Activated CD8-positive, alpha-beta memory T cell treated with anti-CD3 and anti-CD28 coated beads, Interleukin-2, amount 10 ng/mL, durations not matched to agents 7 days and 5 days (primary cell): ENCODE measurements around the gene PDHA1. TPM values are rescaled to one million over a fixed set of nuclear protein-coding genes. Genes with fewer than 3 reads are reported as not detected.

Source experiments
- ATAC-seq: fragments of 150-1000 bp; cut with Tn5 transposase; one replicate; pipeline ENCODE4 v1.10.0; 2021; ENCODE audit warnings: moderate library complexity
- CTCF ChIA-PET: fragments of 350-600 bp; sonication (Branson Sonifier 250); formaldehyde crosslinking; loops from one replicate; lab custom pipeline; 2021; ENCODE audit warnings: antibody characterized with exemption; lab: Charles Lee
- DNase-seq: peaks from one replicate; pipeline ENCODE4 v3.0.0-alpha.2; 2020
- H3K27ac Mint-ChIP-seq: one replicate; pipeline ENCODE4 v1.8.0; 2021; ENCODE audit warnings: mild to moderate bottlenecking, mixed read lengths
- H3K27me3 Mint-ChIP-seq: one replicate; pipeline ENCODE4 v1.8.0; 2021; ENCODE audit warnings: mixed read lengths
- H3K36me3 Mint-ChIP-seq: one replicate; pipeline ENCODE4 v1.8.0; 2021; ENCODE audit warnings: mild to moderate bottlenecking, mixed read lengths
- H3K4me1 Mint-ChIP-seq: one replicate; pipeline ENCODE4 v1.8.0; 2021; ENCODE audit warnings: mixed read lengths
- H3K4me3 Mint-ChIP-seq: one replicate; pipeline ENCODE4 v1.8.0; 2021; ENCODE audit warnings: mild to moderate bottlenecking, moderate library complexity, mixed read lengths
- H3K9me3 Mint-ChIP-seq: one replicate; pipeline ENCODE4 v1.8.0; 2022; ENCODE audit warnings: low read depth, mixed read lengths
- total RNA-seq, 2 experiments: library from RNA; stranded (reverse); gene quantifications; one replicate each; pipeline ENCODE4 v1.2.3, GENCODE V29; 2021

PDHA1 gene
- total RNA-seq, 2 experiments from 2014 or later, result 162 to 180 TPM

- no peaks in the 10 kb centered on the region for H3K9me3 Mint-ChIP-seq
- CTCF ChIA-PET, result no interaction called here
Observed at GRCh38 chrX:19386679-19387078, 43.0 kb downstream of the PDHA1 start.

GRCh38 chrX:19388064-19388679 lies 44.4 kb downstream of the PDHA1 start:
- Mint-ChIP-seq H3K27me3 (peaks cover 5% of the 10 kb centered on the region), H3K9me3 (no peaks in the 10 kb centered on the region), H3K4me3 (no peak overlapping the region), H3K36me3 (no peaks in the 10 kb centered on the region), H3K27ac (no peak overlapping the region), H3K4me1 (no peaks in the 10 kb centered on the region)
- DNase-seq, result no peak
- no peak for ATAC-seq
- CTCF ChIA-PET, result interaction anchor here (1.2 kb wide), 1 partner anchor 16 kb away, joined by 3 read pairs; no protein-coding TSS in a partner anchor

More at GRCh38 chrX:19386679-19387078, 43.0 kb downstream of the PDHA1 start:
- Mint-ChIP-seq H3K4me1 (peaks cover 2% of the 10 kb centered on the region), H3K27ac (no peak overlapping the region), H3K4me3 (no peak overlapping the region), H3K27me3 (peaks cover 5% of the 10 kb centered on the region), H3K36me3 (no peaks in the 10 kb centered on the region)
- ATAC-seq (no peak), DNase-seq (no peak)

DNA sequence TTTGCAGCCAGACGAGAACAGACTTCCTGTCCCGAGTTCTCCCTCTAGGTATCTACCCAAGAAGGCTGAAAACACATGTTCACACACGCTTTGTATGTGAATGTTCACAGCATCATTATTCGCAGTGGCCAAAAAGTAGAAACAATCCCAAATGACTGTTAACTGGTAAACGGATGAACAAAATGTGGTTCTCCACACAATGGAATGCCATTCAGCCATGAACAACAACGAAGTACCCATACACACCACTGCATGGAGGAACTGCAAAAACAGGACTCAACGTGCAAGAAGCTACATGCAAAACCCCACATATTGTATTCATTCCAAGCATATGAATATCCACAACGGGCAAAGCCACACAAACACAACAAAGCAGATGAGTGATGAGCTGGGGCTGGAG lies 45.0 kb downstream of the PDHA1 start:
- no peaks in the 10 kb centered on the region for H3K9me3 Mint-ChIP-seq
- no peaks in the 10 kb centered on the region for H3K4me1 Mint-ChIP-seq
- no peaks in the 10 kb centered on the region for H3K36me3 Mint-ChIP-seq
- no peak for DNase-seq
- H3K27ac Mint-ChIP-seq, result no peak overlapping the region
- CTCF ChIA-PET, result interaction anchor here (1.2 kb wide), 1 partner anchor 17 kb away, joined by 3 read pairs; no protein-coding TSS in a partner anchor
- H3K27me3 Mint-ChIP-seq, result peaks cover 3% of the 10 kb centered on the region
- no peak overlapping the region for H3K4me3 Mint-ChIP-seq
- no peak for ATAC-seq

- CTCF ChIA-PET, result interaction anchor here (1.2 kb wide), 1 partner anchor 17 kb away, joined by 3 read pairs; no protein-coding TSS in a partner anchor
- Mint-ChIP-seq H3K4me1 (no peaks in the 10 kb centered on the region), H3K4me3 (no peak overlapping the region), H3K36me3 (no peaks in the 10 kb centered on the region), H3K9me3 (no peaks in the 10 kb centered on the region), H3K27me3 (no peaks in the 10 kb centered on the region), H3K27ac (no peak overlapping the region)
- DNase-seq, result no peak
- ATAC-seq, result no peak
Observed at GRCh38 chrX:19389227-19389845, 45.6 kb downstream of the PDHA1 start.

GRCh38 chrX:19392078-19392477 lies 48.4 kb downstream of the PDHA1 start:
- DNase-seq (no peak), ATAC-seq (no peak)
- Mint-ChIP-seq H3K36me3 (no peaks in the 10 kb centered on the region), H3K4me3 (no peak overlapping the region), H3K9me3 (no peaks in the 10 kb centered on the region), H3K4me1 (no peaks in the 10 kb centered on the region), H3K27ac (no peak overlapping the region), H3K27me3 (peaks cover 5% of the 10 kb centered on the region)
- CTCF ChIA-PET, result no interaction called here

- Mint-ChIP-seq H3K9me3 (no peaks in the 10 kb centered on the region), H3K27ac (no peak overlapping the region), H3K36me3 (no peaks in the 10 kb centered on the region), H3K4me3 (no peak overlapping the region), H3K27me3 (peaks cover 5% of the 10 kb centered on the region), H3K4me1 (no peaks in the 10 kb centered on the region)
- no peak for ATAC-seq
- CTCF ChIA-PET, result no interaction called here
- no peak for DNase-seq
Observed at GRCh38 chrX:19392703-19393102, 49.0 kb downstream of the PDHA1 start.

DNA sequence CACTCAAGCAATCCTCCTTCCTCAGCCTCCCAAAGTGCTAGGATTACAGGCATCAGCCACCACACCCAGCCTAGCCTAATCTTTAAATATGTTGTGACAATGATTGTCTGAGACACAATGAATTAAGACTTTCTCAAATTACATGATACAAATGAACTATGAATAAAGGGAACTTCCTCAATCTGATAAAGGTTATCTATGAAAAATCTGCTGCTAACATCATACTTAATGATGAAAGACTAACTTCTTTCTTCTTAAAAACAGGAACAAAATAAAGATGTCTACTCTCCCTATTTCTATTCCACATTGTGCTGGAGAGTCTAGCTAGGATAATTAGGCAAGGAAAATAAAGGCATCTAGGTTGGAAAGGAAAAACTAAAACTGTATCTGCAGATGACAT lies 60.0 kb downstream of the PDHA1 start:
- H3K4me3 Mint-ChIP-seq, result no peak overlapping the region
- H3K36me3 Mint-ChIP-seq, result no peaks in the 10 kb centered on the region
- H3K9me3 Mint-ChIP-seq, result no peaks in the 10 kb centered on the region
- DNase-seq (no peak), ATAC-seq (no peak)
- CTCF ChIA-PET, result no interaction called here
- H3K27ac Mint-ChIP-seq, result no peak overlapping the region
- H3K4me1 Mint-ChIP-seq, result no peaks in the 10 kb centered on the region
- H3K27me3 Mint-ChIP-seq, result peaks cover 15% of the 10 kb centered on the region

DNA sequence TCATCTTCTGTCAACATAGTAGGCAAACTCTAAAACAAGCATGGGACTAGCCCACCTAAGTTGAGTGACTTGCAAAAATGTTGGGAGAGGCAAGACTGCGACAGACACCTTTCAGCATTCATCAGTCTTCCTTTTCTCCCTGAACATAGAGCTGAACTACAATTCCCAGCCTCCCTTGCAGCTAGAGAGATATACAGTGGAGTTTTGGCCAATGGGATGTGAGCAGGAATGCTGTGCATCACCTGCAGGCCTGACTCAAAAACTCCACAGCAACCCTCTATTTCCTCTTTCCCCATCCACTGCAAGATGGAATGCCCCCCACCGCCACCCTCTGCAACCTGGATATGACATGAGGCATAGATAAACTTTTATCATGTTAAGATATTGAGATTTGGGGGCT lies 66.5 kb downstream of the PDHA1 start:
- H3K4me1 Mint-ChIP-seq, result no peaks in the 10 kb centered on the region
- CTCF ChIA-PET, result no interaction called here
- no peaks in the 10 kb centered on the region for H3K36me3 Mint-ChIP-seq
- no peaks in the 10 kb centered on the region for H3K9me3 Mint-ChIP-seq
- no peak for DNase-seq
- no peak for ATAC-seq
- peaks cover 9% of the 10 kb centered on the region for H3K27me3 Mint-ChIP-seq
- no peak overlapping the region for H3K27ac Mint-ChIP-seq
- no peak overlapping the region for H3K4me3 Mint-ChIP-seq

Other genes with a start within 250 kb of the PDHA1 start
- not detected for gene ADGRG2, start 221.5 kb upstream of the PDHA1 start, total RNA-seq
- gene MAP3K15, start 171.6 kb downstream of the PDHA1 start, total RNA-seq, result under 1 TPM; 0.21 to 0.38 TPM